ENCODE measurements around the gene IL17D. TPM values are rescaled to one million over a fixed set of nuclear protein-coding genes. Genes with fewer than 3 reads are reported as not detected.
"Not testable (repeated sequence)": the region's sequence is repeated elsewhere in the genome, so short reads cannot be mapped to it uniquely, and the experiment has no call there.

IL17D gene
- polyA plus RNA-seq, 10 donors = 21.9 to 47.8 (median 34.8) TPM

DNA sequence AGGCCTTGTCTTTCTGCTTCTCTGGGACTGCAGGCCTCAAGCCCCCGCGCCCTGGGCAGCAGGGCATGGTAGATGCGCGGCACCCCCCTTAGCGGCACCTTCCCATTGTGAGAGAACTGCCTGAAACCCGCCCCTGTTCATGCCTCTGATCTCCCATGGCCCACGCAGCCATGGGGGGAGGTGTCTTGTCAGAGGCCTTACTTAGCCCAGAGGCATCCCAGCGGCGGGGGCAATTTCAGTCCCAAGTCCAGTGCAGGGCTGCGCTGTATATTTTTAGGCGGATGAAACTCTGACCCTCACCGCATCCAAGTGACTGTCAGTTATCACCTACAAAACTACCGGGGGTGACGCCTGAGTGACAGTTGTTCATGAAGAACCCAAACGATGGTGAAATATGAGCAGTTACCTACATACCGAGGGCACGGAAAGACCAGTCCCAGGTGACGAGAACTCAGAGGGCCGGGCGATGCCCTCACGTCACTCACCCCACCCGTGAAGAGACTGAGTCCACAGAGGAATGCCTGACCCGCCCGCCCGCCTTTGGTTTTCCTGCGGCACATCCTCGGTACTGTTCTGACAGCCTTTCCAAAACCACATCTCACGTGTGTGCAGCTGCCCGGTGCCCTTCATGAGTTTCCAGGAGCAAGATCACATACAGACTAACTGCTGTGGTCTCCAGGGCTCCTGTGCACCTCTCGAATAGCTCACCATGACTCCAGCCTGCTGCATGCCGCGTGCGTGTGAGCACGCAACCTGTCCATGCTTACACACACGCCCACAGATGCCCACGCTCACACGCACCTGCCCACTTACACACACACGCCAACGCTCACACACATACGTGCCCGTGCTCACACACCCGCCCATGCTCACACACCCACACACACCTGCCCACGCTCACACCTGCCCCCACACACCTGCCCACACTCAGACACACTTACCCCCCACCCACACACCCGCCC lies 14.4 kb downstream of the IL17D start:
- DNase-seq = peak in 1 of 3 donors; percentile 29

DNA sequence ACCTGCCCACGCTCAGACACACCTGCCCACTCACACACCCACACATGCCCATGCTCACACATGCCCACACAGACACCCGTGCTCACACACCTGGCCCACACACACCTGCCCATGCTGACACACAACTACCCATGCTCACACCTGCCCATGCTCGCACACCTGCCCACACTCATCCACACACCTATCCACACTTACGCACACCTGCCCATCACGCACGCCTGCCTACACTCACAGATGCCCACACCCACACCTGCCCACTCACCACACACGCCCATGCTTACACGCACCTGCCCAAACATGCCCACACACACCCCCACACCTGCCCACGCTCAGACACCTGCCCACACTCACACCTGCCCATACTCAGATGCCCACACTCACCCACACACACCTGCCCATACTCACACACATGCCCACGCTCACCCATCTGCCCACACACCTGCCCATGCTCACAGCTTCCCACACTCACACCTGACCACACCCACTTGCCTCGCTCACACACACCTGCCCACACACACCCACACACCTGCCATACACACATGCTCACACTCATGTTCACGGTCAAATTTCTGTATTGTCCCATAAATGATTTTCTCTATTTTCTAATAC lies 15.6 kb downstream of the IL17D start:
- DNase-seq = no peak

DNA sequence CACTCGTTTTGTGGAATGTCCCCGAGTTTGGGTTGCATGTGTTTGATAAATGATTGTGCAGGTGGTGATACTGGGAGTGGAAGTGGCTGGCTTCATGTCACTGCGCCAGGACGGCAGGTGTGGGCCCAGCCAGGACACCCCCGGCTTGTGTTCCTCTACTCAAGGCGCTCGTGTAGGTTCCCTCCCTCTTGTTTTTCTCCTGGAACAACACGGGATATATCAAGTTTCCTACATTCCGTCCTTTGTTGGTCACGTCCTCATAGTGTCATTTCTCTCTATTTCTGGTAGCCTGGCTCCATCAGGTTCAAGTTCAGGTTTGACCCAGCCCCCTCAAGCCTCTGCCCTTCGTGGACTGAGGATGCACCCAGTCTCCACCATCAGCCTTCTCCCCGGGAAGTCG lies 16.3 kb downstream of the IL17D start:
- DNase-seq = no peak

DNA sequence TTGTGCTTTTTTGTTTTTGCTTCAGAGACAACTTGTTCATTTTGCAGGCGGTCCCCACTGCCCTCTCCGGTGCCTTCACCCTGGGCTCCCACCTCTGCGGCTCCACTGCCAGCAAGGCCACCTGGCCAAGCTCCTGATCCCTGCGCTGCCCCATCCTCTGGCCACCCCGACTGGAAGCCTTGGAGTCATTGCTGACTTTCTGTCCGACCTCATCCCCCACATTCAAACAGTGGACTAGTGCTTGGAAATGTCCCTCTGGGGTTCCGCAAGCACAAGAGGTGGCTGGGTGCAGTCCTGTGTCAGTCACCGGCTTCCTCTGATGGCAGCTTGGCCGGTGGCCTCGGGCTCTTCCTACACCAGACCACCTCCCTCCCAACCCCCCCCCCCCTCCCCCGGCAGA lies 17.0 kb downstream of the IL17D start:
- DNase-seq = no peak

DNA sequence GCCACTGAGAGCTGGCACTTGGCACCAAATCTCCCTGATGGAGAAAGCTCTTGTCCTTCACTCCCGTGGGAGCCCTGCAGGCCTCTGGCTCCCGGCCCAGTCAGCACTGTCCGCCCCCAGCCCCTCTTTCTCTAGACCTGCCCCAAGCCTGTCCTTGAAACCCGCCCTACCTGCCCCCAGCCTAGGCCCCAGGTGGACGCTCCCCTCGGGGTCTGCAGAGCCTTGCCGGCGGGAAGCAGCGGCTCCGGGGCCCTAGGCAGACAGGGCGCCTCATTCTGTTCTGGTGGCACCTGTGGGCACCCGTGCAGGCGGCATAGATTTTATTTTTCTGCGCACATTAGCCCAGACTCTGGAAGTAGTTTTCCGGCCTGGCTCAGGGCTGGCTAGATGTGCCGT lies 17.6 kb downstream of the IL17D start:
- no peak for DNase-seq

DNA sequence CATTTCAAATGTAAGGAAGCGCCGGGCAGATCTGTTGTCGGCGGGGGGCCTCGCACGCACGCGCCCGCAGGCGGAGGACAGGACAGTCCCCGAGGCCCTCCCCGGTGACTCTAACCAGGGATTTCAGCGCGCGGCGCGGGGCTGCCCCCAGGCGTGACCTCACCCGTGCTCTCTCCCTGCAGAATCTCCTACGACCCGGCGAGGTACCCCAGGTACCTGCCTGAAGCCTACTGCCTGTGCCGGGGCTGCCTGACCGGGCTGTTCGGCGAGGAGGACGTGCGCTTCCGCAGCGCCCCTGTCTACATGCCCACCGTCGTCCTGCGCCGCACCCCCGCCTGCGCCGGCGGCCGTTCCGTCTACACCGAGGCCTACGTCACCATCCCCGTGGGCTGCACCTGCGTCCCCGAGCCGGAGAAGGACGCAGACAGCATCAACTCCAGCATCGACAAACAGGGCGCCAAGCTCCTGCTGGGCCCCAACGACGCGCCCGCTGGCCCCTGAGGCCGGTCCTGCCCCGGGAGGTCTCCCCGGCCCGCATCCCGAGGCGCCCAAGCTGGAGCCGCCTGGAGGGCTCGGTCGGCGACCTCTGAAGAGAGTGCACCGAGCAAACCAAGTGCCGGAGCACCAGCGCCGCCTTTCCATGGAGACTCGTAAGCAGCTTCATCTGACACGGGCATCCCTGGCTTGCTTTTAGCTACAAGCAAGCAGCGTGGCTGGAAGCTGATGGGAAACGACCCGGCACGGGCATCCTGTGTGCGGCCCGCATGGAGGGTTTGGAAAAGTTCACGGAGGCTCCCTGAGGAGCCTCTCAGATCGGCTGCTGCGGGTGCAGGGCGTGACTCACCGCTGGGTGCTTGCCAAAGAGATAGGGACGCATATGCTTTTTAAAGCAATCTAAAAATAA lies 18.2 kb downstream of the IL17D start:
- DNase-seq = peak in 1 of 3 donors; percentile 72

DNA sequence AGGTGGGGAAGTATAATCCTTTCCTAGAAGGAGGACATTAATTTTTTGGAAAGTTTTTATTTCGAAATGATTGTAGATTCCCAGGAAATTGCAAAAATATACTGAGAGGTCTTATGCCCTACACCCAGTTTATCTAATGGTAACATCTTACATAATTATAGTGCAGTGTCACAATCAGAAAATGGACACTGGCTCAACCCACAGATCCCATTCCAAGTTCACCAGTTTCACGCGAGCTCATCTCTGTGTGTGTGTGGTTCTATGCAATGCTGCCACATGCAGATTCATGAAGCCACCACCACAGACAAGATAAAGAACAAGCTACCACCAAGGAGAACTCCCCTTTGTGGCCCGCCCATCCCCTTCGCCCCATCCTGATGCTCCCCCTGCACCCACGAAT lies 24.4 kb downstream of the IL17D start:
- DNase-seq = no peak

DNA sequence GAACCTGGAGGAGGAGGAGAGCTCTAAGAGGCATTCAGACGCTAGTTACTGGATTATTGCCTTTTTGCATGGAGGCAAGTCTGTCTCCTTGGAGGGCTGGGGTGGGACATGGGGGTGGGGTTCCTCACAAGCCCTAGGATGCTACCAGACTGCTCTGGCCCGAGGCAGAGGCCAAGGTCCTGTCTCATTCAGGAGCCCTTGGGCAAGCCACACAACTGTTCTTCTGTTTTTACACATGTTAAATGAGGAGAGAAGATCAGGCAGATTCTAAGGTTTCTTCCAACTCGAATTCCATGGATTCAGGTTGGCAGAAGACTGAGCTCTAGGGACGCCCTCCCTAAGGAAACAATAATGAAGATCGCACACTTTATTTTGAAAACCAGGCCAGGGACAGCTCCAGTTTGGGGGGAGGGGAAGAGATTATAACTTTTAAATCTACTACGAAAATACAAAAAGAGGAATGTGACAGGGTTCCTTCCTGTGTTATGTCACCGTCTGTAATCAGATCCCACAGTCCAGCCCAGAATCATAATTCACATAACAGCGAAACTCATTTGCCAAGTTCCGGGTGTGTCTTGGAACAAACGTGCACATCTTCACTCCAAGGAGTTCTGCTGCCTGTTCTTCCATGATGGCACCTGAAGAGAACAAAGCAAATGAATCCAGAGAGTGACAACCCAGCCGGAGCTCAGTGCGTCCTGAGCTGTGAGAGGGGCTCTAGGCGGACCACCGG lies 25.2 kb downstream of the IL17D start:
- DNase-seq = peak in 2 of 3 donors; percentile 81 to 90

DNA sequence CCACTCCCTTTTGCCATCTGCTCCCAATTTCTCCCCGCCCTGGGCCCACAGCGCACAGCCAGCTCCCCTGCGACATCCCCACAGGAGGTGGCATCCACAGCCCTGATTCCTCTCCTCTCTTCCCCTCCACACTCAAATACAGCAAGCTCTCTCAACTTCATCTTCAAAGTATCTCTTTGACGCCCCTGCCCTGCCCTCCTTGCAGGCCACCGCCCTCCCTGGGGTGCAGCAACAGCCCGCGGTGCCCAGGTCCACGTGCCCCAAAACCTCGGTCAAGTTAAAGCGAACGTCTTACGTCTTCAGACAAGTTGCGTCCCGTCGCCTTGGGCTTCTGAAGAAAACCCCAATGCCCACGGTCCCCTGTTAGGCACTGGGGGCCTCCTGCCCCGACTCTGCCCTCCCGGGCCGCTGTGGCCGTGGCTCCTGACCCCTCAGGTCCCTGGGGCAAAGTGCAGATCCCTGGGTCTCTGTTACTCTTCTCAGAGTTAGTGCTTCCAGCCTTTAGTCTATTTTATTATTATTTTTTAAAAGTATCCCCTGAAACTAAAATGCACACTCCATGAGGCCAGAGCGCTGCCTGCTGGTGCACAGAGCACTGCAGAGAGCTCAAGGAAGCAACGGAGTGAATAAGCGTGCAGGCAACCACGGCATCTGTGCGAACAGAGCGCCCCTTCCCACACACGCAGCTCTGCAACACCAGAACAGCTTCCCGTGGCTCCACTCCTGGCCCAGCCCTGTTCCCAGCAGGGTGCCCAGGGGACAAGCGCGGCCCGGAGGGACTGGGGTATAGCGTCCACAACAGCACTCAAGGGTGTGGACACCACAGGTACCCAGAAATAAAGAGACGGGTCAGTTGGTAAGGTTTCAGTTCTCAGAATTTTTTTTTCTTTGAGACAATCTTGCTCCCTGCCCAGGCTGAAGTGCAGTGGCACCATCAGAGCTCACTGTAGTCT lies 26.4 kb downstream of the IL17D start:
- no peak for DNase-seq

DNA sequence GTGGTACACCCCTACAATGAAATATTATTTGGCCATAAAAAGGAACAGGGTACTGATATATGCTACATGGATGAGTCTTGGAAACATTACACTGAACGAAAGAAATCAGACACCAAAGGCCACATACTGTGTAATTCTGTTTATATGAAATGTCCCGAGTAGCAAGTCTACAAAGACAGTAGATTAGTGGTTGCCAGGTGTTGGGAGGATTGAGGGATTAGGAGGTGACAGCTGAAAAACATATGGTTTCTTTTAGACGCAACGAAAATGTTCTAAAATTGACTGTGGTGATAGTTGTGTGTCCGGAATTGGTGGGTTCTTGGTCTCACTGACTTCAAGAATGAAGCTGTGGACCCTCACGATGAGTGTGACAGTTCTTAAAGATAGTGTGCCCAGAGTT lies 35.1 kb downstream of the IL17D start:
- DNase-seq = no peak

DNA sequence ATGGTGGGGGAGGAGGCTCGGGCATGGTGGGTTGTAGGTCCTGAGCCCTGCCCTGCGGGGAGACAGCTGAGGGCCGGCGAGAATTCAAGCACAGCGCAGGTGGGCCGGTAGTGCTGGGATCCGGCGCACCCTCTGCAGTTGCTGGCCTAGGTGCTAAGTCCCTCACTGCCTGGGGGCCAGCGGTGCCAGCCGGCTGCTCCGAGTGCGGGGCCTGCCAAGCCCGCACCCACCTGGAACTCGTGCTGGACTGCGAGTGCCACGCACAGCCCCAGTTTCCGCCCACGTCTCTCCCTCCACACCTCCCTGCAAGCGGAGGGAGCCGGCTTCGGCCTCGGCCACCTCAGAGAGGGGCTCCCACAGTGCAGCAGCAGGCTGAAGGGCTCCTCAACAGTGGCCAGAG lies 36.5 kb downstream of the IL17D start:
- DNase-seq = no peak

DNA sequence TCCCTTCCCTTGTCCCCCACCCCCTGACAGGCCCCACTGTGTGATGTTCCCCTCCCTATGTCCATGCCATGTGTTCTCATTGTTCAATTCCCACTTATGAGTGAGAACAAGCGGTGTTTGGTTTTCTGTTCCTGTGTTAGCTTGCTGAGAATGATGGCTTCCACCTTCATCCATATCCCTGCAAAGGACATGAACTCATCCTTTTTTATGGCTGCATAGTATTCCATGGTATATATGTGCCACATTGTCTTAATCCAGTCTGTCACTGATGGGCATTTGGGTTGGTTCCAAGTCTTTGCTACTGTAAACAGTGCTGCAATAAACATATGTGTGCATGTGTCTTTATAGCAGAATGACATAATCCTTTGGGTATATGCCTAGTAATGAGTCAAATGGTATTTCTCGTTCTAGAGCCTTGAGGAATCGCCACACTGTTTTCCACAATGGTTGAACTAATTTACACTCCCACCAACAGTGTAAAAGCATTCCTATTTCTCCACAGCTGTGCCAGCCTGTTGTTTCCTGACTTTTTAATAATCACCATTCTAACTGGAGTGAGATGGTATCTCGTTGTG lies 40.4 kb downstream of the IL17D start:
- DNase-seq = not testable (repeated sequence)

DNA sequence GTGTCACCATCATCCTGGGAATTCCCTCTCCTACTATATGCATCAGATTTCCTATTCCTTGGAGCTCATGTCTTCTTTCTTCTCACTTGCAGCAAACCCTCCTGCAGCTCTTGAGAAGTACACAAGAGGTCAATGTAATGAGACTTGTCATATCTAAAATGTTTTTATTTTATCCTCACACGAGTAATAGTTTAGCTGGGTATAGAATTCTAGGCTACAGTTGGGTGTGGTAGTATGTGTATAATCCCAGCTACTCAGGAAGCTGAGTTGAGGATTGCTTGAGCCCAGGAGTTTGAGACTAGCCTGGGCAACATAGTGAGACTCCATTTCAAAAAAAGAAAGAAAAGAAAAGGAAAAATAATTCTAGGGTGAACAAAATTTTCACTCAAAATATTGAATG lies 45.9 kb downstream of the IL17D start:
- DNase-seq = no peak

DNA sequence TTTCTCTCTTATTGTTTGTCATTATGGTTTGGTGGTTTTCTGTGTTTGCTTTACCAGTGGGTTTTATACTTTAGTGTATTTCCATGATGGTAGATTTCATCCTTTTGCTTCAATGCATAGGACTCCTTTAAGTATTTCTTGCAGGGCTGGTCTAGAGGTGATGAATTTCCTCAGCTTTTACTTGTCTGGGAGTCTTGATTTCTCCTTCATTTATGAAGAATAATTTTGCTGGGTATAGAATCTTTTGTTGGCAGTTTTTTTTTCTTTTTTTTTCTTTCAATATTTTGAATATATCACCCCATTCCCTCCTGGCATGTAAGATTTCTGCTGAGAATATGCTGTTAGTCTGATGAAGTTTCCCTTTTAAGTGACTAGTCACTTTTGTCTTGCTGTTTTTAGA lies 50.5 kb downstream of the IL17D start:
- DNase-seq = no peak

DNA sequence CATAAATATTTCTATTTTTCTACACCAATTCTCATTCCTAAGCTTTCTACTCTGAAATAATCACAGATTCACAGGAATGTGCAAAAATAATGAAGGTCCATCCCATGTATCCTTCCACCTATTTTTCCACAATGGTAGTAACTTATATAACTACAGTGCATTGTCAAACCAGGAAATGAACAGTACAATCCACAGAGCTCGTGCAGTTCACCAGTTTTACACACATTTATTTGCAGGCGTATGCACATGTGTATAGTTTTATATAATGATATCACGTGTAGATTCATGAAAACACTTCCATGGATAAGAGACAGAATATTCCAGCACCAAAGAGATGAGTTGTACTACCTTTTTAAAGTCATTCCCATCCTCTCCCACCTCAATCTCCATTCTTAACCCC lies 57.4 kb downstream of the IL17D start:
- no peak for DNase-seq

DNA sequence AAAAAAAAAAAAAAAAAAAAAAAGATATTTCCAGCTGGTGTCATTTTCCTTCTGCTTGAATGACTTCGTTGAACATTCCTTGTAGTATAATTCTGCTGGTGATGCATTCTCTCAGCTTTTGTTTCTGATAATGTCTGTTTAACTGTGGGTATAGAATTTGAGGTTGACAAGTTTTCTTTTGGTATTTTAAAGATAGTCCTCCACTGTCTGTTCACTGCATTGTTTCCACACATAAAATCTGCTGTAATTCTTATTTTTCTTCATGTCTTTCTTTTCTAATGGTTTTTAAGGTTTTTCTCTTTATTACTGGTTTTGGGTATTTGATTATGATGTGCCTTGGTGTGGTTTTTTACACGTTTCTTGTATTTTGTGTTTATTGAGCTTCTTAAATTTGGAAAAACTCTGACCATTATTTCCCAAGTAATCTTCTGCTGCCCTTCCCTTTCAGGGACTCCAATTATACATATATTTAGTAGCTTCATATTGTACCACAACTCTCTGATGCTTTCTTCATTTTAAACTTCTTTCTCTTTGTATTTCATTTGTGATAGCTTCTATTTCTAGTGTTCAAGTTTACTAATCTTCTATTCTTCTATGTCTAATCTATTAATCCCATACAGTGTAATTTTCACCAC lies 63.9 kb downstream of the IL17D start:
- DNase-seq = no peak

DNA sequence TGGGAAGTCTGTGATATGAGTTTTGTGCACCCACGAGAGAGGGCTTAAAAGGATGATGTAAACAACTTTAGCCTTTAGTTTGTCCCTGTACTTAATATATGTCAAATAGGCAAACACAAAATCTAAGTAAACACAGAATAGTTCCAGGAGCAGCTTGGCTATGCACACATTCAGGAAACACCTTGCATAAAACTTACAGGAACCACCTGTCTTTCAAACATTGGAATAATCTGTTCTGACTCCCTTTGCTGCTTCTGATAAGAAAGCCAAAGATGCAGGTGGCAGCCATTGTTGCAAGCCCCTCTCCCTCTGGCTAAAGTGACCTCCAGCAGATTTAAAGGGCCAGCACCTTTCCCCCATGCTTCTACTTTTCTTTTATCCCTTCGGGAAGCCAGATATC lies 65.6 kb downstream of the IL17D start:
- no peak for DNase-seq

DNA sequence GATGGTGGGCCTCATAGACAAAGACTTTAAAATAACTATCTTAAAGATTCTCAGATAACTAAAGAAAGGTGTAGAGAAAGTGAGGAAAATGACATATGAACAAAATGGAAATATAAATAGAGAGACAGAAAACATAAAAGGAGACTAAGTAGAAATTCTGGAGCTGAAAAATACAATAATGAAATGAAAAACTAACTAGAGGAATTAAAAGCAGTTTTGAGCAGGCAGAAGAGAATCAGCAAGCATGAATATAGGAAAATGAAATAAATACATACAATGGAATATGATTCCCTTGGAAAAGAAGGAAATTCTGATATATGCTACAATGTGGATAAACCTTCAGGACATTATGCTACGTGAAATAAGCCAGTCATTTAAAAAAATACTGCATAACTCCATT lies 66.3 kb downstream of the IL17D start:
- DNase-seq = no peak

Measured in muscle of back (tissue), 11 donors.